DMS79 treated with DMSO at 0.1 percent for 48 hours (cell line): ENCODE results near the gene GIMAP8.
A peak's percentile ranks its signal among the peaks of the same experiment; 100 is the strongest.

Experiments
- DNase-seq: peaks from one replicate; lab custom pipeline; 2025; lab: John Stamatoyannopoulos, UW

The GIMAP8 gene

GRCh38 chr7:150411606-150412005 lies 38.8 kb upstream of the GIMAP8 start:
- DNase-seq = no peak

GRCh38 chr7:150412016-150412415 lies 38.4 kb upstream of the GIMAP8 start:
- DNase-seq = no peak

- no peak for DNase-seq
Observed at GRCh38 chr7:150412518-150413488, 37.6 kb upstream of the GIMAP8 start.

- DNase-seq = no peak
Observed at GRCh38 chr7:150413640-150414081, 36.8 kb upstream of the GIMAP8 start.

GRCh38 chr7:150415161-150416153 lies 35.0 kb upstream of the GIMAP8 start:
- no peak for DNase-seq

GRCh38 chr7:150417239-150417638 lies 33.2 kb upstream of the GIMAP8 start:
- no peak for DNase-seq

GRCh38 chr7:150417863-150418262 lies 32.6 kb upstream of the GIMAP8 start:
- no peak for DNase-seq

- no peak for DNase-seq
Observed at GRCh38 chr7:150420242-150420641, 30.2 kb upstream of the GIMAP8 start.

GRCh38 chr7:150420987-150421674 lies 29.3 kb upstream of the GIMAP8 start:
- DNase-seq = peak; percentile 56

GRCh38 chr7:150421831-150422230 lies 28.6 kb upstream of the GIMAP8 start:
- no peak for DNase-seq

- DNase-seq = no peak
Observed at GRCh38 chr7:150425670-150426069, 24.8 kb upstream of the GIMAP8 start.

- DNase-seq = peak; percentile 21
Observed at GRCh38 chr7:150428671-150429451, 21.6 kb upstream of the GIMAP8 start.

GRCh38 chr7:150429699-150430098 lies 20.7 kb upstream of the GIMAP8 start:
- DNase-seq = no peak

GRCh38 chr7:150430465-150431085 lies 19.9 kb upstream of the GIMAP8 start:
- no peak for DNase-seq

- no peak for DNase-seq
Observed at GRCh38 chr7:150431839-150432658, 18.4 kb upstream of the GIMAP8 start.

- no peak for DNase-seq
Observed at GRCh38 chr7:150432915-150433892, 17.2 kb upstream of the GIMAP8 start.

- no peak for DNase-seq
Observed at GRCh38 chr7:150434240-150434639, 16.2 kb upstream of the GIMAP8 start.

GRCh38 chr7:150435047-150435389 lies 15.4 kb upstream of the GIMAP8 start:
- DNase-seq = no peak
